MM.1S (cell line): Measurements from ENCODE around the gene MS4A1.
A peak's percentile ranks its signal among the peaks of the same experiment; 100 is the strongest.

ENCODE experiments used
- DNase-seq: peaks from one replicate; pipeline ENCODE4 v3.0.0-alpha.2; 2015
- H2AFZ ChIP-seq: fragments of 300-600 bp; sonication (generic); 2 replicates; pipeline ENCODE4 v1.6.0; 2016; ENCODE audit warnings: antibody characterized with exemption, low read length
- H3F3A ChIP-seq: fragments of 300-600 bp; sonication (generic); 2 replicates; pipeline ENCODE4 v1.6.1; 2016; ENCODE audit warnings: mild to moderate bottlenecking, antibody characterized with exemption, low read length, moderate library complexity, mixed read lengths; ENCODE audit not compliant: insufficient read depth
- H3K27ac ChIP-seq: fragments of 300-600 bp; sonication (generic); 2 replicates; pipeline ENCODE4 v1.5.1; 2016; ENCODE audit warnings: mild to moderate bottlenecking, low read length
- H3K27me3 ChIP-seq: fragments of 300-600 bp; sonication (generic); replicated peaks from 2 replicates; pipeline ENCODE4 v1.6.0; 2016; ENCODE audit warnings: low read length; ENCODE audit not compliant: insufficient read depth
- H3K36me3 ChIP-seq: fragments of 300-600 bp; sonication (generic); replicated peaks from 2 replicates; pipeline ENCODE4 v1.6.1; 2016; ENCODE audit warnings: mild to moderate bottlenecking, low read length, mixed read lengths; ENCODE audit not compliant: insufficient read depth
- H3K4me1 ChIP-seq: fragments of 300-600 bp; sonication (generic); 2 replicates; pipeline ENCODE4 v1.6.1; 2016; ENCODE audit warnings: low read length, mixed read lengths
- H3K4me2 ChIP-seq: fragments of 300-600 bp; sonication (generic); 2 replicates; pipeline ENCODE4 v1.6.0; 2016; ENCODE audit warnings: low read depth, low read length
- H3K4me3 ChIP-seq: fragments of 300-600 bp; sonication (generic); 2 replicates; pipeline ENCODE4 v1.5.1; 2016; ENCODE audit warnings: low read length, mixed read lengths
- H3K79me2 ChIP-seq: fragments of 300-600 bp; sonication (generic); 2 replicates; pipeline ENCODE4 v1.6.1; 2016; ENCODE audit warnings: mixed run types, low read length, mixed read lengths
- H3K9ac ChIP-seq: fragments of 300-600 bp; sonication (generic); 2 replicates; pipeline ENCODE4 v1.6.1; 2016; ENCODE audit warnings: low read length, mixed read lengths
- H3K9me2 ChIP-seq: fragments of 300-600 bp; sonication (generic); replicated peaks from 2 replicates; pipeline ENCODE4 v1.6.1; 2016; ENCODE audit warnings: mild to moderate bottlenecking, low read length, mixed read lengths; ENCODE audit not compliant: insufficient read depth
- H3K9me3 ChIP-seq: fragments of 300-600 bp; sonication (generic); replicated peaks from 2 replicates; pipeline ENCODE4 v1.6.1; 2016; ENCODE audit warnings: mild to moderate bottlenecking, low read length, mixed read lengths; ENCODE audit not compliant: insufficient read depth
- H4K20me1 ChIP-seq: fragments of 300-600 bp; sonication (generic); 2 replicates; pipeline ENCODE4 v1.6.1; 2016; ENCODE audit warnings: mild to moderate bottlenecking, low read length, moderate library complexity, mixed read lengths; ENCODE audit not compliant: insufficient read depth
- CTCF ChIP-seq: fragments of 300-600 bp; sonication (generic); IDR thresholded peaks from 2 replicates; pipeline ENCODE4 v1.5.1; 2016; ENCODE audit warnings: antibody characterized with exemption, low read length, mixed read lengths
- EZH2 ChIP-seq: fragments of 300-600 bp; sonication (generic); optimal IDR thresholded peaks from 2 replicates; pipeline ENCODE3; 2017; ENCODE audit warnings: low read depth, mild to moderate bottlenecking, antibody characterized with exemption, low read length, mixed read lengths
- EZH2phosphoT487 ChIP-seq: fragments of 300-600 bp; sonication (generic); IDR thresholded peaks from 2 replicates; pipeline ENCODE4 v1.6.1; 2018; ENCODE audit warnings: antibody characterized with exemption, low read length

The MS4A1 gene

GRCh38 chr11:60468829-60469228, 13.2 kb downstream of the MS4A1 start:
- H3K36me3 ChIP-seq = no peaks in the 10 kb centered on the region
- DNase-seq = no peak

GRCh38 chr11:60469723-60470122, 14.1 kb downstream of the MS4A1 start:
- no peaks in the 10 kb centered on the region for H3K79me2 ChIP-seq
- H4K20me1 ChIP-seq = no peaks in the 10 kb centered on the region
- H3K4me3 ChIP-seq = no peak overlapping the region
- no peaks in the 10 kb centered on the region for H3F3A ChIP-seq
- no peak overlapping the region for H3K4me2 ChIP-seq
- H3K9me2 ChIP-seq = no peaks in the 10 kb centered on the region
- H3K27ac ChIP-seq = no peak overlapping the region
- H3K9me3 ChIP-seq = no peaks in the 10 kb centered on the region
- H3K27me3 ChIP-seq = no peaks in the 10 kb centered on the region
- H3K36me3 ChIP-seq = no peaks in the 10 kb centered on the region
- no peak overlapping the region for H3K9ac ChIP-seq
- H2AFZ ChIP-seq = no peak overlapping the region
- TF ChIP-seq EZH2phosphoT487 (no peak), CTCF (peak; percentile 6; the same call in 1 of the 2 replicates)
- no peak for DNase-seq
- H3K4me1 ChIP-seq = peaks cover 11% of the 10 kb centered on the region

More at GRCh38 chr11:60468829-60469228, 13.2 kb downstream of the MS4A1 start:
- Histone ChIP-seq H3K4me2 (no peak overlapping the region), H3K9ac (no peak overlapping the region), H3F3A (no peaks in the 10 kb centered on the region), H3K4me1 (peaks cover 11% of the 10 kb centered on the region), H4K20me1 (no peaks in the 10 kb centered on the region), H3K4me3 (no peak overlapping the region), H3K79me2 (no peaks in the 10 kb centered on the region), H2AFZ (no peak overlapping the region), H3K27me3 (no peaks in the 10 kb centered on the region), H3K27ac (no peak overlapping the region), H3K9me3 (no peaks in the 10 kb centered on the region), H3K9me2 (no peaks in the 10 kb centered on the region)
- no peak for TF ChIP-seq EZH2phosphoT487
- no peak for TF ChIP-seq CTCF
- TF ChIP-seq EZH2 = no peak

GRCh38 chr11:60477035-60477445, 21.4 kb downstream of the MS4A1 start:
- H3K27me3 ChIP-seq = no peaks in the 10 kb centered on the region
- H3K9me2 ChIP-seq = no peaks in the 10 kb centered on the region
- peaks cover 23% of the 10 kb centered on the region for H3K4me1 ChIP-seq
- peak overlapping the region; percentile 7; the same call in 1 of the 2 replicates for H3K4me3 ChIP-seq
- peak overlapping the region; percentile 40 for H3K4me2 ChIP-seq
- TF ChIP-seq EZH2 (no peak), CTCF (no peak), EZH2phosphoT487 (no peak)
- H3K9ac ChIP-seq = no peak overlapping the region
- H4K20me1 ChIP-seq = no peaks in the 10 kb centered on the region
- peak overlapping the region; percentile 69 for H3K27ac ChIP-seq
- no peak overlapping the region for H2AFZ ChIP-seq
- no peaks in the 10 kb centered on the region for H3K79me2 ChIP-seq
- DNase-seq = peak; percentile 69
- no peaks in the 10 kb centered on the region for H3K9me3 ChIP-seq
- H3K36me3 ChIP-seq = no peaks in the 10 kb centered on the region
- H3F3A ChIP-seq = peaks cover 10% of the 10 kb centered on the region
